Muscle of leg (tissue), 11 donors: ENCODE measurements around the gene PUM1. TPM values are rescaled to one million over a fixed set of nuclear protein-coding genes. Genes with fewer than 3 reads are reported as not detected.
"Not testable (repeated sequence)": the region's sequence is repeated elsewhere in the genome, so short reads cannot be mapped to it uniquely, and the experiment has no call there.

ENCODE experiments used
- DNase-seq: peaks from one replicate; pipeline ENCODE4 v3.0.0; 2013
- H3K27ac ChIP-seq: one replicate; pipeline ENCODE4 v1.5.1; 2013; ENCODE audit warnings: mild to moderate bottlenecking, low read length, control low read depth
- H3K27me3 ChIP-seq: one replicate; pipeline ENCODE4 v1.6.1; 2013; ENCODE audit warnings: low read length; ENCODE audit not compliant: control insufficient read depth, insufficient read depth
- H3K36me3 ChIP-seq: one replicate; pipeline ENCODE4 v1.6.1; 2013; ENCODE audit warnings: low read length; ENCODE audit not compliant: control insufficient read depth, insufficient read depth
- H3K4me1 ChIP-seq: one replicate; pipeline ENCODE4 v1.6.1; 2013; ENCODE audit warnings: low read length; ENCODE audit not compliant: control insufficient read depth, insufficient read depth
- H3K4me3 ChIP-seq: one replicate; pipeline ENCODE4 v1.5.1; 2013; ENCODE audit warnings: low read length, control low read depth
- H3K9me3 ChIP-seq: replicated peaks from 2 replicates; pipeline ENCODE4 v1.6.1; 2013; ENCODE audit warnings: low read depth, low read length; ENCODE audit not compliant: control insufficient read depth
- WGBS: methylation state at CpG from one replicate; pipeline ENCODE4 v1.1.5; 2013; ENCODE audit warnings: missing lambda C conversion rate; ENCODE audit not compliant: insufficient coverage; 5-methylcytosine and 5-hydroxymethylcytosine counted together
- polyA plus RNA-seq, 8 donors: library from polyadenylated mRNA; unstranded; fragments of 120-200 nt; gene quantifications; one replicate each; pipeline versions ENCODE4 v1.2.1 to v1.2.3, GENCODE V29; 2013; ENCODE audit warnings: inconsistent platforms in 1 of 8, low replicate concordance in 1 of 8; ENCODE audit not compliant: insufficient read length in 8 of 8, insufficient read depth in 1 of 8
- total RNA-seq: library from RNA; stranded (reverse); fragments of 120-200 nt; gene quantifications from one replicate; pipeline ENCODE4 v1.2.4, GENCODE V29; 2013

PUM1 gene
- total and polyA plus RNA-seq, 9 donors: 39.3 to 62.5 (median 54.7) TPM

GRCh38 chr1:30982431-30982830, 83.1 kb downstream of the PUM1 start:
- Histone ChIP-seq H3K4me3 (no peak overlapping the region), H3K4me1 (peaks cover 7% of the 10 kb centered on the region), H3K27me3 (no peaks in the 10 kb centered on the region), H3K9me3 (no peaks in the 10 kb centered on the region), H3K27ac (no peak overlapping the region), H3K36me3 (peaks cover 38% of the 10 kb centered on the region)
- no peak for DNase-seq

GRCh38 chr1:30981172-30981571, 84.3 kb downstream of the PUM1 start:
- Histone ChIP-seq H3K27me3 (no peaks in the 10 kb centered on the region), H3K36me3 (peaks cover 45% of the 10 kb centered on the region), H3K9me3 (no peaks in the 10 kb centered on the region), H3K4me1 (peaks cover 7% of the 10 kb centered on the region), H3K27ac (no peak overlapping the region), H3K4me3 (no peak overlapping the region)
- 84% methylated on average over 3 of the region's 6 CpGs for WGBS
- peak; percentile 76 for DNase-seq

- DNase-seq: no peak
- no peaks in the 10 kb centered on the region for H3K4me1 ChIP-seq
- no CpG with 5 or more reads among the region's 2 CpGs for WGBS
- no peak overlapping the region for H3K27ac ChIP-seq
- H3K9me3 ChIP-seq: no peaks in the 10 kb centered on the region
- H3K36me3 ChIP-seq: peaks cover 50% of the 10 kb centered on the region
- no peaks in the 10 kb centered on the region for H3K27me3 ChIP-seq
- no peak overlapping the region for H3K4me3 ChIP-seq
Observed at GRCh38 chr1:30977511-30977910, 88.0 kb downstream of the PUM1 start.

DNA sequence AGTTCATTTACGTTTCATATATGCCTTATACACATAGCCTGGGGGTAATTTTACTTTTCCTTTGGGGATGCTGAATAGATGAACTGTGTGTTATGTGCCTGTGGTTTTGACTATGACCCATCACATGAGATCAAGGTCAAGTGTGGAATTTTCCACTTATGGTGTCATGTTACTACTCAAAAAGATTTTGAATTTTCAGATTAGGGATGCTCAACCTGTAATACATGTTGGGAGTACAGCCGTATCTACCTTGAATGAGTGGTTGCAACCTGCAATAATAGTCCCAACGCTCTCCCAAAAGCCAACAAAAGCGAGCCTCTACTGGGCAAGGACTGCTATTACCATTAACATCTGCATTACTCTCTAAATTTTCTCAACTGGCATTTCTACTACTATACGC, 88.4 kb downstream of the PUM1 start:
- peaks cover 47% of the 10 kb centered on the region for H3K36me3 ChIP-seq
- H3K27ac ChIP-seq: no peak overlapping the region
- 86% methylated on average over 2 of the region's 5 CpGs for WGBS

GRCh38 chr1:30976143-30976542, 89.4 kb downstream of the PUM1 start:
- Histone ChIP-seq H3K27me3 (no peaks in the 10 kb centered on the region), H3K4me3 (no peak overlapping the region), H3K27ac (no peak overlapping the region), H3K4me1 (no peaks in the 10 kb centered on the region), H3K36me3 (peaks cover 43% of the 10 kb centered on the region), H3K9me3 (no peaks in the 10 kb centered on the region)
- no CpG with 5 or more reads among the region's 2 CpGs for WGBS
- DNase-seq: peak; percentile 43

More for the DNA sequence above, 88.4 kb downstream of the PUM1 start:
- no peak for DNase-seq
- H3K9me3 ChIP-seq: no peaks in the 10 kb centered on the region
- H3K27me3 ChIP-seq: no peaks in the 10 kb centered on the region
- no peaks in the 10 kb centered on the region for H3K4me1 ChIP-seq
- H3K4me3 ChIP-seq: no peak overlapping the region

- Histone ChIP-seq H3K9me3 (no peaks in the 10 kb centered on the region), H3K36me3 (peaks cover 40% of the 10 kb centered on the region), H3K4me3 (no peak overlapping the region), H3K4me1 (no peaks in the 10 kb centered on the region), H3K27ac (no peak overlapping the region), H3K27me3 (no peaks in the 10 kb centered on the region)
- no CpG with 5 or more reads among the region's 3 CpGs for WGBS
- no peak for DNase-seq
Observed at GRCh38 chr1:30975217-30975616, 90.3 kb downstream of the PUM1 start.

DNA sequence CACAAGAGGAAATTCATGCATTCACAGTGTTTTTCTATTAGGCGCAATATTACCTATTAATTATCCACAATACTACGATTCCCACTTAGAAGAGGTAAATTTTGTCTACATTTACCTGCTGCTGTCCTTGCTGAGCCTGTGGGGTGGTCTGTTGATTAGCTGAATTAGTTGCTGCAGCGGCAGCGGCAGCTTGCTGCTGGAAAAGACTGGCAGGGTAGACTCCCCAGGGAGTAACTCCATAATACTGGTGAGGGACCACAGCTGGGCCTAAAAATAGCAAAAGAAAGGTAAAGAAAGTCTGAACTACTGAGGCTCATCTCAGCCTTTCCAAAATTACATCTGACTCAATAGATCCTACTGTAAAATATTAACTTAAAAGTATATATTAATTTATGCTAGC, 91.0 kb downstream of the PUM1 start:
- H3K27me3 ChIP-seq: no peaks in the 10 kb centered on the region
- H3K27ac ChIP-seq: no peak overlapping the region
- no peaks in the 10 kb centered on the region for H3K4me1 ChIP-seq
- no peak for DNase-seq
- no CpG with 5 or more reads among the region's 4 CpGs for WGBS
- peaks cover 38% of the 10 kb centered on the region for H3K36me3 ChIP-seq
- no peak overlapping the region for H3K4me3 ChIP-seq
- no peaks in the 10 kb centered on the region for H3K9me3 ChIP-seq

- not testable (repeated sequence) for H3K27ac ChIP-seq, H3K27me3 ChIP-seq, H3K4me3 ChIP-seq, DNase-seq, H3K9me3 ChIP-seq, H3K4me1 ChIP-seq
- WGBS: no CpG with 5 or more reads among the region's 4 CpGs
- H3K36me3 ChIP-seq: peaks cover 34% of the 10 kb centered on the region
Observed at GRCh38 chr1:30972349-30972748, 93.2 kb downstream of the PUM1 start.

- Histone ChIP-seq H3K9me3 (no peaks in the 10 kb centered on the region), H3K27ac (no peak overlapping the region), H3K27me3 (no peaks in the 10 kb centered on the region), H3K4me3 (no peak overlapping the region), H3K36me3 (peaks cover 33% of the 10 kb centered on the region), H3K4me1 (peaks cover 11% of the 10 kb centered on the region)
- no CpG with 5 or more reads among the region's 2 CpGs for WGBS
- no peak for DNase-seq
Observed at GRCh38 chr1:30971496-30971895, 94.0 kb downstream of the PUM1 start.

DNA sequence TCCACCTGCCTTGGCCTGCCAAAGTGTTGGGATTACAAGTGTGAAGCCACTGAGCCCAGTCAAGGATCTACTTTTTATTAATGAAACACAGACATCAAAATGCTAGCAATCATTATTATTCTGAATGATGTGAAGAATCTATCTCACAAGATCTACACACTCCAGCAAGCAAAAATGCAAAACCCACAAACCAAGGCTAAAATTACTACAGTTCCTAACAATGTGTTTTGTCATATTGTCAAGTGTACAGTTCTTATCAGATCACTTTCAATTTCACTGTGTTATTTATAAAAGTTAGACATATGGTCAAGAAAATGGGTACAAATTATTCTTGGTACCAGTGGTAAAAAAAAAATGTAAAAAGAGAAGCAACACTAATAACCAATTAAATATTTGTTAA, 95.6 kb downstream of the PUM1 start:
- no peaks in the 10 kb centered on the region for H3K9me3 ChIP-seq
- no peaks in the 10 kb centered on the region for H3K27me3 ChIP-seq
- peaks cover 43% of the 10 kb centered on the region for H3K36me3 ChIP-seq
- peaks cover 14% of the 10 kb centered on the region for H3K4me1 ChIP-seq
- DNase-seq: no peak
- H3K4me3 ChIP-seq: no peak overlapping the region
- no peak overlapping the region for H3K27ac ChIP-seq

DNA sequence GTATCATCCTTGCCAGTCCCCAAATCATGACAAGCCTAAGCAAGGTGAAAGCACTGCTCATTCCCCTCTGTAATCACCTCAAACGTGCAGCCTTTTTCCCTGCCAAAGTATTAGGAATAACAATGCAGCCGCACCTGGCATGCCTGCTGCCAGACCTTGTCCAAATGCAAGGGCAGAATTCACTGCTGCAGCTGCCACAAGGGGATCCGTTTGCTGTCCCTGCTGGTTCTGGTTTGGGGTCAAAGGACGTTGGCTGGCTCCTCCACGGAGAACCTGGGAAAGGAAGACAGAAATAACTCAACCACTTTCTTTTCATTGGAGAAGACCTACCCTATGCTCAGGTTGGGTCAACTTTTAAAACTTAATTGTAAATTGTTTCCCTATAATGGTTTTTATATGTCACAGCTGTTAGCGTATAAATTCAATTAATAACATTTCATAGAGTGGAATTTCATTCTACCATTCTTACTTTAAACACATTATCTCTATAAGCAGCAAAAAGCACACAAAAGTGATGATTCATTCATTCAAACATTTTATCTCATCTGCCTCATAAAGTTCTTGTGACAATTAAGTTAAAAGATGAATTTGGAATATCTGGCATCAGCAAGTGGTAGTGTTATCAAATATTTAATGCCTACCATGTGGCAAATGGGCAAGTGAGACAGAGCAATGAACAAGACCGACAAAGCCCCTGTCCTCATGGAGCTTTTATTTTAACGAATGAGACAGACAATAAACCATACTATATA, 97.1 kb downstream of the PUM1 start:
- Histone ChIP-seq H3K4me3 (no peak overlapping the region), H3K9me3 (no peaks in the 10 kb centered on the region), H3K27ac (no peak overlapping the region), H3K36me3 (peaks cover 45% of the 10 kb centered on the region), H3K4me1 (peaks cover 14% of the 10 kb centered on the region), H3K27me3 (no peaks in the 10 kb centered on the region)
- 69% methylated on average over 4 of the region's 8 CpGs for WGBS
- no peak for DNase-seq
